DOHH2 (cell line): ENCODE measurements around the gene IRF6.

Experiments used
- H3F3A ChIP-seq: fragments of 200-600 bp; sonication (generic), shearing (Covaris generic); 2 replicates; pipeline ENCODE4 v1.6.0; 2016; ENCODE audit warnings: antibody characterized with exemption, mild to moderate bottlenecking; ENCODE audit not compliant: control insufficient read depth, insufficient read depth
- H3K27ac ChIP-seq: fragments of 200-600 bp; sonication (generic); 2 replicates; pipeline ENCODE4 v1.5.1; 2014; ENCODE audit warnings: low read depth, mild to moderate bottlenecking, low read length, moderate library complexity
- H3K27me3 ChIP-seq: fragments of 200-600 bp; sonication (generic); 2 replicates; pipeline ENCODE4 v1.6.1; 2014; ENCODE audit warnings: mild to moderate bottlenecking, low read length, mixed read lengths; ENCODE audit not compliant: control insufficient read depth
- H3K36me3 ChIP-seq: fragments of 200-600 bp; sonication (generic); 2 replicates; pipeline ENCODE4 v1.6.1; 2014; ENCODE audit warnings: mild to moderate bottlenecking, low read length, moderate library complexity, mixed read lengths; ENCODE audit not compliant: control insufficient read depth
- H3K4me1 ChIP-seq: fragments of 200-600 bp; sonication (generic); 2 replicates; pipeline ENCODE4 v1.6.1; 2014; ENCODE audit warnings: mild to moderate bottlenecking, low read length, mixed read lengths; ENCODE audit not compliant: control insufficient read depth
- H3K4me2 ChIP-seq: fragments of 200-600 bp; sonication (generic); 2 replicates; pipeline ENCODE4 v1.6.0; 2014; ENCODE audit warnings: mild to moderate bottlenecking, low read length, moderate library complexity
- H3K4me3 ChIP-seq: fragments of 200-600 bp; sonication (generic); 2 replicates; pipeline ENCODE4 v1.5.1; 2014; ENCODE audit warnings: mild to moderate bottlenecking, low read length, mixed read lengths
- H3K79me2 ChIP-seq: fragments of 200-600 bp; sonication (generic); 2 replicates; pipeline ENCODE4 v1.6.1; 2014; ENCODE audit warnings: mild to moderate bottlenecking, low read length, mixed read lengths; ENCODE audit not compliant: control insufficient read depth
- H3K9me2 ChIP-seq: fragments of 200-600 bp; sonication (generic); replicated peaks from 2 replicates; pipeline ENCODE4 v1.6.1; 2014; ENCODE audit warnings: mild to moderate bottlenecking, low read length, mixed read lengths; ENCODE audit not compliant: control insufficient read depth
- H3K9me3 ChIP-seq: fragments of 200-600 bp; sonication (generic); 2 replicates; pipeline ENCODE4 v1.6.1; 2014; ENCODE audit warnings: antibody characterized with exemption, low read length, mixed read lengths; ENCODE audit not compliant: control insufficient read depth, insufficient read depth
- H4K20me1 ChIP-seq: fragments of 200-600 bp; sonication (generic); 2 replicates; pipeline ENCODE4 v1.6.0; 2014; ENCODE audit warnings: low read depth, mild to moderate bottlenecking, antibody characterized with exemption, low read length, moderate library complexity; ENCODE audit not compliant: control insufficient read depth, insufficient read depth
- EZH2phosphoT487 ChIP-seq: fragments of 200-600 bp; sonication (generic); IDR thresholded peaks from 2 replicates; pipeline ENCODE4 v1.6.1; 2017; ENCODE audit warnings: borderline replicate concordance, mild to moderate bottlenecking, antibody characterized with exemption, low read length, moderate library complexity, mixed read lengths
- TF ChIP-seq, protein P1 (sequence below): fragments of 200-600 bp; sonication (generic); IDR thresholded peaks from one replicate; pipeline ENCODE4 v1.5.1; 2014; ENCODE audit warnings: antibody characterized with exemption, mild to moderate bottlenecking, low read depth, low read length; ENCODE audit not compliant: poor library complexity, severe bottlenecking

The IRF6 gene

DNA sequence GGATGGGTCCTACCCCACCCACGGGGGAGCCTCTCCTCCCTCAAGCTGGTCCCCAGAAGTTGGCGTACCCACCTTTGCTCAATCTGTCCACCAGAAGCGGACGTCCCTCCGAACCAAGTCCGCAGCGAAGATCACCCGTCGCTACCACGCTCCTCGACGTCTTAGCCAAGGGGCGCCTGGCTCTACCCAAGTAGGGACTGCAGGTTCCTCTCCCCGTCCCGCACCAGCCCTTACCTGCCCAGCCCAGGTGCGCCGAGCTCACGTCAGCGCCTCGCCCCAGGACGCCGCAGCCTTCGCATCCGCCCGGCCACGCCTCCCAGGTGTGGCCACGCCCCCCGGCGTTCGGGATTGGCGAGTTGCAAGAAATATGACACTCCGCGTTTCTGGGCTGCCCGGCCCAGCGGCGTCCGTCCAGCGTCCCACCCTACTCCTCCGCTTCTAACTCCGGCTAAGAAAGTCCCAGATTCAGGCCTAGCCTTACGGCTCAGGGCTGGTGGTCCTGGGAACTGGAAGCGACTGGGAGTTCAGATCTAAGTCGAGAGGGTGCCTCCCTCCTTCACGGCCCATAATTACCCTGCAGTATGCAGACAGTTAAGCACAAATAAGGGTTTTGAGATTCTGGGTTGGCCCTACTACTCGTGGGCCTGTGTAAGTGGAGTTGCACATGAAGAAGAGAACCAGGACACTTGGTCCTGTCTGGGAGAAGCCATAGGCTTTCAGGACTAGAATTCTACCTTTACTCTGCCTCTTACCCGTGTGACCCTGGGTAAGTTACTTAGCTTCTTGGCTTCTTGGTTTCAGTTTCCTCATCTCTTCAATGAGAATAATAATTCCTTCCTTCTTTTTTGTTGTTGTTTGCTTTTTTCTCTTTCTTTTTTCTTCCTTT lies at the start of gene IRF6:
TSS of gene IRF6 (minus strand) at position 268 of the 886 bp plus-strand sequence. CDS start 4,729 bp downstream, outside the sequence.
- no peaks in the 10 kb centered on the region for H3F3A ChIP-seq
- peaks cover 4% of the 10 kb centered on the region for H3K27me3 ChIP-seq
- no peaks in the 10 kb centered on the region for H3K9me3 ChIP-seq
- peak within 1 kb of the TSS; percentile 57 for H3K4me3 ChIP-seq
- H3K79me2 ChIP-seq, result no peaks in the 10 kb centered on the region
- H4K20me1 ChIP-seq, result no peaks in the 10 kb centered on the region
- H3K27ac ChIP-seq, result no peak within 1 kb of the TSS
- no peaks in the 10 kb centered on the region for H3K36me3 ChIP-seq
- peaks cover 5% of the 10 kb centered on the region; the same call in 1 of the 2 replicates for H3K4me1 ChIP-seq
- no peaks in the 10 kb centered on the region for H3K9me2 ChIP-seq
- peak within 1 kb of the TSS; percentile 47 for H3K4me2 ChIP-seq
- TF ChIP-seq, protein P1, sequence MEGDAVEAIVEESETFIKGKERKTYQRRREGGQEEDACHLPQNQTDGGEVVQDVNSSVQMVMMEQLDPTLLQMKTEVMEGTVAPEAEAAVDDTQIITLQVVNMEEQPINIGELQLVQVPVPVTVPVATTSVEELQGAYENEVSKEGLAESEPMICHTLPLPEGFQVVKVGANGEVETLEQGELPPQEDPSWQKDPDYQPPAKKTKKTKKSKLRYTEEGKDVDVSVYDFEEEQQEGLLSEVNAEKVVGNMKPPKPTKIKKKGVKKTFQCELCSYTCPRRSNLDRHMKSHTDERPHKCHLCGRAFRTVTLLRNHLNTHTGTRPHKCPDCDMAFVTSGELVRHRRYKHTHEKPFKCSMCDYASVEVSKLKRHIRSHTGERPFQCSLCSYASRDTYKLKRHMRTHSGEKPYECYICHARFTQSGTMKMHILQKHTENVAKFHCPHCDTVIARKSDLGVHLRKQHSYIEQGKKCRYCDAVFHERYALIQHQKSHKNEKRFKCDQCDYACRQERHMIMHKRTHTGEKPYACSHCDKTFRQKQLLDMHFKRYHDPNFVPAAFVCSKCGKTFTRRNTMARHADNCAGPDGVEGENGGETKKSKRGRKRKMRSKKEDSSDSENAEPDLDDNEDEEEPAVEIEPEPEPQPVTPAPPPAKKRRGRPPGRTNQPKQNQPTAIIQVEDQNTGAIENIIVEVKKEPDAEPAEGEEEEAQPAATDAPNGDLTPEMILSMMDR, result no peak
- no peak for TF ChIP-seq EZH2phosphoT487

DNA sequence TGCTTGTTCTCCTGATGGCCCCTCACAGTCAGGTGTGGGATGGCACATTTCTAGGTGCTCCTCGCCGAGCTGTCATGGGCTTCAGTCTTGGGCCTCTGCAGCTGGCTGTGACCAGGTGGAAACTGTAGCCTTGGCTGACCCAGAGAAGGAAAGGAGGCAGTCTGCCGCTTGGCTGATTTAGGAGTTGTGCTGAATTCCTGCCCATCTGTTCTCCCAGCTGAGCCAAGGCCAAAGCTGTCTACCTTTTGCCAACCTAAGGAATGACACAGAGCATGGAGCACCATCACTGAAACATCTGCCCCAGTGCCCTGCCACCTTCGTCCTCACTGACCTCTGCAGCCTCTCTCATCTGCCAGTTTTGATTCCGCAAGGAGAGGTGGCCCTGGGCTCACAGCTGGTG lies 49.7 kb upstream of the IRF6 start:
- no peaks in the 10 kb centered on the region for H3K9me2 ChIP-seq
- no peak overlapping the region for H3K4me3 ChIP-seq
- no peaks in the 10 kb centered on the region for H4K20me1 ChIP-seq
- no peaks in the 10 kb centered on the region for H3F3A ChIP-seq
- TF ChIP-seq, protein P1, result no peak
- no peak for TF ChIP-seq EZH2phosphoT487
- H3K4me1 ChIP-seq, result no peaks in the 10 kb centered on the region
- H3K79me2 ChIP-seq, result no peaks in the 10 kb centered on the region
- H3K27ac ChIP-seq, result no peak overlapping the region
- H3K9me3 ChIP-seq, result no peaks in the 10 kb centered on the region; the same call in 1 of the 2 replicates
- H3K27me3 ChIP-seq, result no peaks in the 10 kb centered on the region
- H3K4me2 ChIP-seq, result no peak overlapping the region
- H3K36me3 ChIP-seq, result peaks cover 38% of the 10 kb centered on the region

DNA sequence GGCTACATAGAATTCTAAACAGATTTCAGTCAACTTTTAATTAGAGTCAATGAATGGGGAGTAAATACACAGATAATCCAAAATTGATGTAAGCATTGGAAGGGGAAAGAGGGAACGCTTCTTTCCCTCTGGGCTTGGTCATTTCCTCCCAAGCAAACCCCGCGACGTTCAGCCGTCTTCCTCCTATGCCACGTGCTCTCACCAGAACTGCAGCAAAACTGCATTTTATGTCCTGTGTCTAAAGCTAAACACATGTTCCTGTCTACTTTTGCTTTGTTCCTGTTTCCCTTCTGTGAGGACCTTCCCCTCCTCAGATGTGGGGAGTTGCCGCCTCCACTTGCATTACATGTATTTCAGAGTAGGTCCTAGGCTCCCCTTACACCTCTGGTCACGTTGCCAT lies 49.1 kb upstream of the IRF6 start:
- no peaks in the 10 kb centered on the region for H3K27me3 ChIP-seq
- H3K4me3 ChIP-seq, result no peak overlapping the region
- no peaks in the 10 kb centered on the region for H4K20me1 ChIP-seq
- no peaks in the 10 kb centered on the region for H3F3A ChIP-seq
- no peaks in the 10 kb centered on the region for H3K79me2 ChIP-seq
- no peaks in the 10 kb centered on the region for H3K4me1 ChIP-seq
- H3K9me2 ChIP-seq, result no peaks in the 10 kb centered on the region
- H3K27ac ChIP-seq, result no peak overlapping the region
- TF ChIP-seq, protein P1, result no peak
- no peak for TF ChIP-seq EZH2phosphoT487
- no peak overlapping the region for H3K4me2 ChIP-seq
- H3K9me3 ChIP-seq, result no peaks in the 10 kb centered on the region; the same call in 1 of the 2 replicates
- H3K36me3 ChIP-seq, result peaks cover 44% of the 10 kb centered on the region
